Lower leg skin (tissue), 3 donors: ENCODE results near the gene MRPL55.

Experiments used
- CTCF ChIP-seq, 3 donors: fragments of 450-650 bp; IDR thresholded peaks; one replicate each; pipeline ENCODE4 v1.5.1; 2016; ENCODE audit warnings: antibody characterized with exemption in 3 of 3, mild to moderate bottlenecking in 3 of 3, moderate library complexity in 2 of 3
- POLR2A ChIP-seq, 2 donors: fragments of 450-650 bp; IDR thresholded peaks; one replicate each; pipeline ENCODE4 v1.6.1; 2016 to 2017; ENCODE audit warnings: antibody characterized with exemption in 2 of 2, mild to moderate bottlenecking in 1 of 2, moderate library complexity in 1 of 2

GRCh38 chr1:228145463-228146416, 36.6 kb upstream of the MRPL55 start:
- TF ChIP-seq CTCF (IDR thresholded peaks at IDR 0.05) (no peak), POLR2A (IDR thresholded peaks at IDR 0.05) (no peak)
